HEK293 (cell line): Measurements from ENCODE around the gene ZNF184.

Experiments
- HOXA7 ChIP-seq: sonication (generic); formaldehyde crosslinking; IDR thresholded peaks from 2 replicates; pipeline ENCODE4 v1.8.1; 2022; ENCODE audit warnings: missing genetic modification reagents, borderline replicate concordance
- HOXC10 ChIP-seq: sonication (generic); formaldehyde crosslinking; IDR thresholded peaks from 2 replicates; pipeline ENCODE4 v1.8.1; 2023; ENCODE audit warnings: mild to moderate bottlenecking, missing genetic modification reagents
- MEIS1 ChIP-seq: sonication (generic); formaldehyde crosslinking; IDR thresholded peaks from 2 replicates; pipeline ENCODE4 v1.8.1; 2022; ENCODE audit warnings: missing genetic modification reagents, mild to moderate bottlenecking, borderline replicate concordance
- OVOL3 ChIP-seq: fragments of 450-650 bp; formaldehyde crosslinking; IDR thresholded peaks from 2 replicates; pipeline ENCODE4 v1.5.1; 2016; ENCODE audit warnings: missing biosample characterization, missing genetic modification characterization
- PRDM1 ChIP-seq: fragments of 450-650 bp; formaldehyde crosslinking; IDR thresholded peaks from 2 replicates; pipeline ENCODE4; 2016; ENCODE audit warnings: missing biosample characterization, missing genetic modification characterization
- ZFP3 ChIP-seq: fragments of 450-650 bp; formaldehyde crosslinking; IDR thresholded peaks from 2 replicates; pipeline ENCODE4 v1.5.1; 2016; ENCODE audit warnings: low read depth, missing biosample characterization, missing genetic modification characterization
- ZNF169 ChIP-seq: fragments of 450-650 bp; formaldehyde crosslinking; IDR thresholded peaks from 2 replicates; pipeline ENCODE4 v1.5.1; 2016; ENCODE audit warnings: missing biosample characterization, missing genetic modification characterization
- ZNF174 ChIP-seq: fragments of 450-650 bp; formaldehyde crosslinking; IDR thresholded peaks from 2 replicates; pipeline ENCODE4 v1.5.0; 2017; ENCODE audit warnings: missing biosample characterization, mild to moderate bottlenecking, missing genetic modification characterization
- ZNF19 ChIP-seq: fragments of 450-650 bp; formaldehyde crosslinking; IDR thresholded peaks from 2 replicates; pipeline ENCODE4; 2016; ENCODE audit warnings: missing biosample characterization, missing genetic modification characterization, low read depth
- ZNF202 ChIP-seq: fragments of 450-650 bp; formaldehyde crosslinking; IDR thresholded peaks from 2 replicates; pipeline ENCODE4 v1.5.1; 2016; ENCODE audit warnings: missing biosample characterization, missing genetic modification characterization, borderline replicate concordance
- ZNF324 ChIP-seq: fragments of 450-650 bp; formaldehyde crosslinking; IDR thresholded peaks from 2 replicates; pipeline ENCODE4 v1.5.1; 2016; ENCODE audit warnings: missing biosample characterization, missing genetic modification characterization
- ZNF335 ChIP-seq: fragments of 450-650 bp; formaldehyde crosslinking; conservative IDR thresholded peaks from 2 replicates; pipeline ENCODE4 v1.5.1; 2016; ENCODE audit warnings: missing biosample characterization, missing genetic modification characterization
- ZNF366 ChIP-seq: fragments of 450-650 bp; formaldehyde crosslinking; conservative IDR thresholded peaks from 2 replicates; pipeline ENCODE4 v1.5.1; 2016; ENCODE audit warnings: missing biosample characterization, missing genetic modification characterization
- ZNF560 ChIP-seq: fragments of 450-650 bp; formaldehyde crosslinking; IDR thresholded peaks from 2 replicates; pipeline ENCODE4 v1.5.1; 2017; ENCODE audit warnings: missing biosample characterization, missing genetic modification characterization, borderline replicate concordance
- ZNF624 ChIP-seq: fragments of 450-650 bp; formaldehyde crosslinking; IDR thresholded peaks from 2 replicates; pipeline ENCODE4 v1.5.1; 2017; ENCODE audit warnings: missing biosample characterization, missing genetic modification characterization
- ZNF629 ChIP-seq: fragments of 450-650 bp; formaldehyde crosslinking; IDR thresholded peaks from 2 replicates; pipeline ENCODE4 v1.5.1; 2017; ENCODE audit warnings: missing biosample characterization, missing genetic modification characterization
- ZNF707 ChIP-seq: fragments of 450-650 bp; formaldehyde crosslinking; IDR thresholded peaks from 2 replicates; pipeline ENCODE4 v1.5.1; 2016; ENCODE audit warnings: missing biosample characterization, missing genetic modification characterization
- ZNF777 ChIP-seq: fragments of 450-650 bp; formaldehyde crosslinking; IDR thresholded peaks from 2 replicates; pipeline ENCODE4 v1.5.1; 2017; ENCODE audit warnings: missing biosample characterization, missing genetic modification characterization, borderline replicate concordance
- ZNF837 ChIP-seq: fragments of 450-650 bp; formaldehyde crosslinking; IDR thresholded peaks from 2 replicates; pipeline ENCODE4 v1.5.1; 2016; ENCODE audit warnings: missing biosample characterization, missing genetic modification characterization
- TF ChIP-seq, protein P1 (sequence below): fragments of 450-650 bp; formaldehyde crosslinking; optimal IDR thresholded peaks from 2 replicates; pipeline ENCODE3; 2016; ENCODE audit warnings: missing biosample characterization, mild to moderate bottlenecking, missing genetic modification characterization
- TF ChIP-seq, protein P2 (sequence below): fragments of 450-650 bp; formaldehyde crosslinking; IDR thresholded peaks from 2 replicates; pipeline ENCODE4 v1.5.1; 2016; ENCODE audit warnings: missing biosample characterization, missing genetic modification characterization
- TF ChIP-seq, protein P3 (sequence below): fragments of 450-650 bp; formaldehyde crosslinking; IDR thresholded peaks from 2 replicates; pipeline ENCODE4 v1.5.1; 2016; ENCODE audit warnings: missing biosample characterization, missing genetic modification characterization
- TF ChIP-seq, protein P4 (sequence below): fragments of 450-650 bp; formaldehyde crosslinking; IDR thresholded peaks from 2 replicates; pipeline ENCODE4 v1.5.1; 2016; ENCODE audit warnings: missing biosample characterization, missing genetic modification characterization, borderline replicate concordance
- TF ChIP-seq, protein P5 (sequence below): fragments of 450-650 bp; formaldehyde crosslinking; conservative IDR thresholded peaks from 2 replicates; pipeline ENCODE4 v1.5.1; 2016; ENCODE audit warnings: low read depth, missing biosample characterization, missing genetic modification characterization
- TF ChIP-seq, protein P6 (sequence below): fragments of 450-650 bp; formaldehyde crosslinking; IDR thresholded peaks from 2 replicates; pipeline ENCODE4 v1.5.1; 2016; ENCODE audit warnings: missing biosample characterization, missing genetic modification characterization

Gene ZNF184

DNA sequence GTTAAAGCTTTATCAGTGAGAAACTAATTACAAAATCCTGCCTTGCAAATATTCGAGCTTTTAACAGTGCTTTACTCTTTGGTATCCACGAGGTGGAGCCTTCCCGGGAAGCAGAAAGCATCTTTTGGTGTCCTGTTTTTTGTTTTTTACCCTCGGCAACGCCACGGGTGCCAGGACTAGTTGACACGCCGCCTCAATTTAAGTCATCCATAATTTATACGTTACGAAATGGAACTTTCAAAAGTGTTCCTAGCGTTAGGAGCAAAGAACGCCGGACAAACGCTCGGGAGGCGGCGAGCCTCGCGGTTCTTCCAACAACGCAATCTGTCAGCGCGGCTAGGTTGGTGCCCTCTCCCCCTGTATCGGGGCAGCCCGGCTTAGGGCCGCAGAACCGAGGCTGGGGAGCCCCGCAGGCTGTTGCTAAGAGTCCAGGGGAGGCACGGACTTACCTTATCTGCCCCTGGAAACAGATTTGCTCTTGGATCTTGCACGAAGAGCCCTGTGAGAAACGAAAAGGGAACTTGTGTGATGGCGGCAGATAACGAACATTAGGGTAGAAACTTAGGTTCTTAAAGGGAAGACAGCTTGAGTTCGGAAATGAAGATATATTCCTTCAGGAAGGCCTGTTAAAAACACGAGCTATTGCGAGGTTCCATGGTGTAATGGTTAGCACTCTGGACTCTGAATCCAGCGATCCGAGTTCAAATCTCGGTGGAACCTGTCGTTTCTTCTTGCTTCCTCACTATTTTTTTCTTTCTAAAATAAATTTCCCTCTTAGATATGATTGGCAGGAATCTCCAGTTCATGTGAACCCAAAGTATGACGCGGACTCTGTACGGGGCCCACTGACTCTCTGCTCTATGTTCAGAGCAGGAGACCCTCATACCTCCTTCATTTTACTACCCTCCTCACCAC lies 46.2 kb upstream of the ZNF184 start (continued):
- TF ChIP-seq ZNF202 (tag by site-specific recombination), result no peak
- peak; percentile 58 for TF ChIP-seq ZNF629
- peak; percentile 41; the same call in 1 of the 2 replicates for TF ChIP-seq ZNF366
- no peak; the same call in 1 of the 2 replicates for TF ChIP-seq PRDM1
- no peak for TF ChIP-seq HOXA7 (CRISPR knock-in tag)
- TF ChIP-seq, protein P1, sequence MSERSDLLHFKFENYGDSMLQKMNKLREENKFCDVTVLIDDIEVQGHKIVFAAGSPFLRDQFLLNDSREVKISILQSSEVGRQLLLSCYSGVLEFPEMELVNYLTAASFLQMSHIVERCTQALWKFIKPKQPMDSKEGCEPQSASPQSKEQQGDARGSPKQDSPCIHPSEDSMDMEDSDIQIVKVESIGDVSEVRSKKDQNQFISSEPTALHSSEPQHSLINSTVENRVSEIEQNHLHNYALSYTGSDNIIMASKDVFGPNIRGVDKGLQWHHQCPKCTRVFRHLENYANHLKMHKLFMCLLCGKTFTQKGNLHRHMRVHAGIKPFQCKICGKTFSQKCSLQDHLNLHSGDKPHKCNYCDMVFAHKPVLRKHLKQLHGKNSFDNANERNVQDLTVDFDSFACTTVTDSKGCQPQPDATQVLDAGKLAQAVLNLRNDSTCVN, result peak; percentile 26
- TF ChIP-seq, protein P2, sequence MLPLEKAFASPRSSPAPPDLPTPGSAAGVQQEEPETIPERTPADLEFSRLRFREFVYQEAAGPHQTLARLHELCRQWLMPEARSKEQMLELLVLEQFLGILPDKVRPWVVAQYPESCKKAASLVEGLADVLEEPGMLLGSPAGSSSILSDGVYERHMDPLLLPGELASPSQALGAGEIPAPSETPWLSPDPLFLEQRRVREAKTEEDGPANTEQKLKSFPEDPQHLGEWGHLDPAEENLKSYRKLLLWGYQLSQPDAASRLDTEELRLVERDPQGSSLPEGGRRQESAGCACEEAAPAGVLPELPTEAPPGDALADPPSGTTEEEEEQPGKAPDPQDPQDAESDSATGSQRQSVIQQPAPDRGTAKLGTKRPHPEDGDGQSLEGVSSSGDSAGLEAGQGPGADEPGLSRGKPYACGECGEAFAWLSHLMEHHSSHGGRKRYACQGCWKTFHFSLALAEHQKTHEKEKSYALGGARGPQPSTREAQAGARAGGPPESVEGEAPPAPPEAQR (tag by site-specific recombination), result 0 out of 2 replicates have a peak, but pooled peaks have one; percentile 32
- no peak for TF ChIP-seq ZNF837 (tag by site-specific recombination)
- TF ChIP-seq OVOL3 (tag by site-specific recombination), result peak; percentile 46; the same call in 1 of the 2 replicates
- TF ChIP-seq ZNF324 (tag by site-specific recombination), result peak; percentile 83
- no peak for TF ChIP-seq ZNF777 (tag by site-specific recombination)
- TF ChIP-seq ZFP3 (tag by site-specific recombination), result no peak
- TF ChIP-seq HOXC10 (CRISPR knock-in tag), result 0 out of 2 replicates have a peak, but pooled peaks have one; percentile 31
- TF ChIP-seq ZNF19 (tag by site-specific recombination), result no peak
- TF ChIP-seq, protein P3, sequence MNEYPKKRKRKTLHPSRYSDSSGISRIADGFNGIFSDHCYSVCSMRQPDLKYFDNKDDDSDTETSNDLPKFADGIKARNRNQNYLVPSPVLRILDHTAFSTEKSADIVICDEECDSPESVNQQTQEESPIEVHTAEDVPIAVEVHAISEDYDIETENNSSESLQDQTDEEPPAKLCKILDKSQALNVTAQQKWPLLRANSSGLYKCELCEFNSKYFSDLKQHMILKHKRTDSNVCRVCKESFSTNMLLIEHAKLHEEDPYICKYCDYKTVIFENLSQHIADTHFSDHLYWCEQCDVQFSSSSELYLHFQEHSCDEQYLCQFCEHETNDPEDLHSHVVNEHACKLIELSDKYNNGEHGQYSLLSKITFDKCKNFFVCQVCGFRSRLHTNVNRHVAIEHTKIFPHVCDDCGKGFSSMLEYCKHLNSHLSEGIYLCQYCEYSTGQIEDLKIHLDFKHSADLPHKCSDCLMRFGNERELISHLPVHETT (tag by site-specific recombination), result peak; percentile 53; the same call in 1 of the 2 replicates
- no peak for TF ChIP-seq ZNF624
- peak; percentile 88 for TF ChIP-seq ZNF335 (tag by site-specific recombination)
- TF ChIP-seq ZNF560 (tag by site-specific recombination), result no peak
- TF ChIP-seq, protein P4, sequence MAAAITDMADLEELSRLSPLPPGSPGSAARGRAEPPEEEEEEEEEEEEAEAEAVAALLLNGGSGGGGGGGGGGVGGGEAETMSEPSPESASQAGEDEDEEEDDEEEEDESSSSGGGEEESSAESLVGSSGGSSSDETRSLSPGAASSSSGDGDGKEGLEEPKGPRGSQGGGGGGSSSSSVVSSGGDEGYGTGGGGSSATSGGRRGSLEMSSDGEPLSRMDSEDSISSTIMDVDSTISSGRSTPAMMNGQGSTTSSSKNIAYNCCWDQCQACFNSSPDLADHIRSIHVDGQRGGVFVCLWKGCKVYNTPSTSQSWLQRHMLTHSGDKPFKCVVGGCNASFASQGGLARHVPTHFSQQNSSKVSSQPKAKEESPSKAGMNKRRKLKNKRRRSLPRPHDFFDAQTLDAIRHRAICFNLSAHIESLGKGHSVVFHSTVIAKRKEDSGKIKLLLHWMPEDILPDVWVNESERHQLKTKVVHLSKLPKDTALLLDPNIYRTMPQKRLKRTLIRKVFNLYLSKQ, result no peak
- TF ChIP-seq ZNF169 (tag by site-specific recombination), result no peak
- TF ChIP-seq ZNF707 (tag by site-specific recombination), result no peak
- no peak for TF ChIP-seq ZNF174 (tag by site-specific recombination)
- TF ChIP-seq, protein P5, sequence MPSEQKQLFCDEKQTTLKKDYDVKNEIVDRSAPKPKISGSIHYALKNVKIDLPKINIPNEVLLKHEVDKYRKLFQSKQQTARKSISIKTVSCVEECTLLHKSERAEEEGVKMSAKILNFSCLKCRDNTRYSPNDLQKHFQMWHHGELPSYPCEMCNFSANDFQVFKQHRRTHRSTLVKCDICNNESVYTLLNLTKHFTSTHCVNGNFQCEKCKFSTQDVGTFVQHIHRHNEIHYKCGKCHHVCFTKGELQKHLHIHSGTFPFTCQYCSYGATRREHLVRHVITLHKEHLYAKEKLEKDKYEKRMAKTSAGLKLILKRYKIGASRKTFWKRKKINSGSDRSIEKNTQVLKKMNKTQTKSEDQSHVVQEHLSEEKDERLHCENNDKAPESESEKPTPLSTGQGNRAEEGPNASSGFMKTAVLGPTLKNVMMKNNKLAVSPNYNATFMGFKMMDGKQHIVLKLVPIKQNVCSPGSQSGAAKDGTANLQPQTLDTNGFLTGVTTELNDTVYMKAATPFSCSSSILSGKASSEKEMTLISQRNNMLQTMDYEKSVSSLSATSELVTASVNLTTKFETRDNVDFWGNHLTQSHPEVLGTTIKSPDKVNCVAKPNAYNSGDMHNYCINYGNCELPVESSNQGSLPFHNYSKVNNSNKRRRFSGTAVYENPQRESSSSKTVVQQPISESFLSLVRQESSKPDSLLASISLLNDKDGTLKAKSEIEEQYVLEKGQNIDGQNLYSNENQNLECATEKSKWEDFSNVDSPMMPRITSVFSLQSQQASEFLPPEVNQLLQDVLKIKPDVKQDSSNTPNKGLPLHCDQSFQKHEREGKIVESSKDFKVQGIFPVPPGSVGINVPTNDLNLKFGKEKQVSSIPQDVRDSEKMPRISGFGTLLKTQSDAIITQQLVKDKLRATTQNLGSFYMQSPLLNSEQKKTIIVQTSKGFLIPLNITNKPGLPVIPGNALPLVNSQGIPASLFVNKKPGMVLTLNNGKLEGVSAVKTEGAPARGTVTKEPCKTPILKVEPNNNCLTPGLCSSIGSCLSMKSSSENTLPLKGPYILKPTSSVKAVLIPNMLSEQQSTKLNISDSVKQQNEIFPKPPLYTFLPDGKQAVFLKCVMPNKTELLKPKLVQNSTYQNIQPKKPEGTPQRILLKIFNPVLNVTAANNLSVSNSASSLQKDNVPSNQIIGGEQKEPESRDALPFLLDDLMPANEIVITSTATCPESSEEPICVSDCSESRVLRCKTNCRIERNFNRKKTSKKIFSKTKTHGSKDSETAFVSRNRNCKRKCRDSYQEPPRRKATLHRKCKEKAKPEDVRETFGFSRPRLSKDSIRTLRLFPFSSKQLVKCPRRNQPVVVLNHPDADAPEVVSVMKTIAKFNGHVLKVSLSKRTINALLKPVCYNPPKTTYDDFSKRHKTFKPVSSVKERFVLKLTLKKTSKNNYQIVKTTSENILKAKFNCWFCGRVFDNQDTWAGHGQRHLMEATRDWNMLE, result no peak
- TF ChIP-seq, protein P6, sequence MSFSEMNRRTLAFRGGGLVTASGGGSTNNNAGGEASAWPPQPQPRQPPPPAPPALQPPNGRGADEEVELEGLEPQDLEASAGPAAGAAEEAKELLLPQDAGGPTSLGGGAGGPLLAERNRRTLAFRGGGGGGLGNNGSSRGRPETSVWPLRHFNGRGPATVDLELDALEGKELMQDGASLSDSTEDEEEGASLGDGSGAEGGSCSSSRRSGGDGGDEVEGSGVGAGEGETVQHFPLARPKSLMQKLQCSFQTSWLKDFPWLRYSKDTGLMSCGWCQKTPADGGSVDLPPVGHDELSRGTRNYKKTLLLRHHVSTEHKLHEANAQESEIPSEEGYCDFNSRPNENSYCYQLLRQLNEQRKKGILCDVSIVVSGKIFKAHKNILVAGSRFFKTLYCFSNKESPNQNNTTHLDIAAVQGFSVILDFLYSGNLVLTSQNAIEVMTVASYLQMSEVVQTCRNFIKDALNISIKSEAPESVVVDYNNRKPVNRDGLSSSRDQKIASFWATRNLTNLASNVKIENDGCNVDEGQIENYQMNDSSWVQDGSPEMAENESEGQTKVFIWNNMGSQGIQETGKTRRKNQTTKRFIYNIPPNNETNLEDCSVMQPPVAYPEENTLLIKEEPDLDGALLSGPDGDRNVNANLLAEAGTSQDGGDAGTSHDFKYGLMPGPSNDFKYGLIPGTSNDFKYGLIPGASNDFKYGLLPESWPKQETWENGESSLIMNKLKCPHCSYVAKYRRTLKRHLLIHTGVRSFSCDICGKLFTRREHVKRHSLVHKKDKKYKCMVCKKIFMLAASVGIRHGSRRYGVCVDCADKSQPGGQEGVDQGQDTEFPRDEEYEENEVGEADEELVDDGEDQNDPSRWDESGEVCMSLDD, result peak; percentile 45; the same call in 1 of the 2 replicates
- TF ChIP-seq MEIS1, result no peak
